A549 (cell line): ENCODE data around the gene SLC25A36. TPM values are rescaled to one million over a fixed set of nuclear protein-coding genes. Genes with fewer than 3 reads are reported as not detected.

Source experiments
- ATAC-seq, 2 experiments: fragments of 200-7000 bp in 1 of 2; fragments of >200 bp in 1 of 2; cut with Nextera tagmentation in 1 of 2; cut with Tn5 transposase in 1 of 2; 3 replicates each; pipeline versions ENCODE4 v1.8.0 to v1.9.1; 2018 to 2020; ENCODE audit warnings: mild to moderate bottlenecking in 1 of 2, moderate library complexity in 1 of 2
- CTCF ChIA-PET: fragments of 300-600 bp; sonication (Branson Sonifier 250); formaldehyde crosslinking; extraction: SDS; loops from one replicate; lab custom pipeline; 2021; ENCODE audit warnings: antibody characterized with exemption, inconsistent platforms; lab: Yijun Ruan, JAX
- POLR2A ChIA-PET: fragments of 350-600 bp; formaldehyde crosslinking; extraction: SDS; loops from one replicate; lab custom pipeline; 2021; ENCODE audit warnings: antibody characterized with exemption, inconsistent platforms; lab: Yijun Ruan, JAX
- DNase-seq, 2 experiments: peaks; one replicate each; pipeline versions ENCODE4 v3.0.0 to v3.0.0-alpha.2; 2011 to 2016; ENCODE audit warnings: low read depth in 1 of 2, low spot score in 1 of 2
- FAIRE-seq: peaks from 2 replicates; lab custom pipeline; 2011; peaks lifted over from hg19 to GRCh38; lab: Jason Lieb, UNC
- H3K27ac ChIP-seq, 2 experiments: fragments of >200 bp; sonication (Bioruptor Twin); formaldehyde crosslinking; 3 replicates each; pipeline ENCODE4 v1.5.1; 2016 to 2017
- H3K4me1 ChIP-seq: fragments of >200 bp; sonication (Bioruptor Twin); formaldehyde crosslinking; 3 replicates; pipeline ENCODE4 v1.6.1; 2016
- H3K4me2 ChIP-seq: fragments of >200 bp; sonication (Bioruptor Twin); formaldehyde crosslinking; 3 replicates; pipeline ENCODE4 v1.6.1; 2016
- H3K4me3 ChIP-seq: fragments of >200 bp; sonication (Bioruptor Twin); formaldehyde crosslinking; 3 replicates; pipeline ENCODE4 v1.5.1; 2016
- H3K9me3 ChIP-seq: fragments of >200 bp; sonication (Bioruptor Twin); formaldehyde crosslinking; 3 replicates; pipeline ENCODE4 v1.6.1; 2016
- BCL3 ChIP-seq: fragments of >200 bp; sonication (Bioruptor Twin); formaldehyde crosslinking; IDR thresholded peaks from 3 replicates; pipeline ENCODE4 v1.6.1; 2016
- CBX8 ChIP-seq: fragments of 200-600 bp; sonication (generic); IDR thresholded peaks from 2 replicates; pipeline ENCODE4 v1.6.1; 2016
- CHD4 ChIP-seq: fragments of 200-600 bp; sonication (generic); IDR thresholded peaks from 2 replicates; pipeline ENCODE4 v1.6.1; 2016; ENCODE audit warnings: antibody characterized with exemption, mild to moderate bottlenecking, borderline replicate concordance
- CTCF ChIP-seq: fragments of >200 bp; sonication (Bioruptor Twin); formaldehyde crosslinking; IDR thresholded peaks from 3 replicates; pipeline ENCODE4 v1.5.1; 2016
- EP300 ChIP-seq, 2 experiments: fragments of >200 bp; sonication (Bioruptor Twin); formaldehyde crosslinking; IDR thresholded peaks; 2 replicates in 1 of 2; 3 replicates in 1 of 2; pipeline ENCODE4 v1.6.1; 2016 to 2017
- FOXS1 ChIP-seq: fragments of 250-450 bp; sonication (Bioruptor Pico); IDR thresholded peaks from 2 replicates; pipeline ENCODE4 v1.5.0; 2020; ENCODE audit warnings: mild to moderate bottlenecking, moderate library complexity
- GATA3 ChIP-seq: IDR thresholded peaks from 2 replicates; pipeline ENCODE4 v1.6.1; 2012; ENCODE audit warnings: borderline replicate concordance
- HDAC2 ChIP-seq: fragments of 200-600 bp; sonication (generic); IDR thresholded peaks from 2 replicates; pipeline ENCODE4 v1.6.1; 2016
- HEYL ChIP-seq: fragments of 250-450 bp; sonication (Bioruptor Pico); IDR thresholded peaks from 2 replicates; pipeline ENCODE4 v1.8.0; 2021; ENCODE audit warnings: mild to moderate bottlenecking, moderate library complexity
- HMGXB4 ChIP-seq: fragments of 250-450 bp; sonication (Bioruptor Pico); IDR thresholded peaks from 2 replicates; pipeline ENCODE4 v1.5.0; 2021; ENCODE audit warnings: mild to moderate bottlenecking, moderate library complexity, borderline replicate concordance
- HOXB13 ChIP-seq: fragments of 250-450 bp; sonication (Bioruptor Pico); IDR thresholded peaks from 2 replicates; pipeline ENCODE4 v1.5.0; 2020; ENCODE audit warnings: low read depth, mild to moderate bottlenecking, moderate library complexity
- HOXB5 ChIP-seq: fragments of 250-450 bp; sonication (Bioruptor Pico); IDR thresholded peaks from 2 replicates; pipeline ENCODE4 v1.5.0; 2020; ENCODE audit warnings: mild to moderate bottlenecking, moderate library complexity
- MAFK ChIP-seq: fragments of 450-650 bp; IDR thresholded peaks from 2 replicates; pipeline ENCODE4 v1.6.1; 2014; ENCODE audit not compliant: partially characterized antibody
- MYC ChIP-seq: IDR thresholded peaks from 2 replicates; pipeline ENCODE4 v1.6.1; 2012; ENCODE audit warnings: mild to moderate bottlenecking, inconsistent platforms, low read length, improper control_type of control experiment, borderline replicate concordance
- NR3C1 ChIP-seq: fragments of >200 bp; sonication (Bioruptor Twin); formaldehyde crosslinking; IDR thresholded peaks from 3 replicates; pipeline ENCODE4 v1.6.1; 2017
- PHF8 ChIP-seq: fragments of 200-600 bp; sonication (generic); IDR thresholded peaks from 2 replicates; pipeline ENCODE4 v1.6.1; 2016; ENCODE audit warnings: low read depth, mild to moderate bottlenecking, antibody characterized with exemption, moderate library complexity, borderline replicate concordance
- POLR2AphosphoS2 ChIP-seq: conservative IDR thresholded peaks from 2 replicates; pipeline ENCODE4 v1.6.1; 2012; ENCODE audit warnings: low read length, improper control_type of control experiment, inconsistent platforms
- RAD21 ChIP-seq, 2 experiments: fragments of >200 bp in 1 of 2; sonication (Bioruptor Twin) in 1 of 2; formaldehyde crosslinking in 1 of 2; IDR thresholded peaks in 1 of 2; conservative IDR thresholded peaks in 1 of 2; 2 replicates in 1 of 2; 3 replicates in 1 of 2; pipeline ENCODE4 v1.6.1; 2012 to 2018; ENCODE audit warnings: inconsistent platforms in 1 of 2
- RARB ChIP-seq: fragments of 250-450 bp; sonication (Bioruptor Pico); IDR thresholded peaks from 2 replicates; pipeline ENCODE4 v1.8.0; 2021; ENCODE audit warnings: mild to moderate bottlenecking, moderate library complexity
- SMC3 ChIP-seq: fragments of >200 bp; sonication (Bioruptor Twin); formaldehyde crosslinking; IDR thresholded peaks from 3 replicates; pipeline ENCODE4 v1.6.1; 2018; ENCODE audit warnings: inconsistent platforms
- SREBF2 ChIP-seq: fragments of 450-650 bp; IDR thresholded peaks from 2 replicates; pipeline ENCODE4 v1.6.1; 2014; ENCODE audit warnings: mild to moderate bottlenecking, moderate library complexity
- TFCP2L1 ChIP-seq: fragments of 250-450 bp; sonication (Bioruptor Pico); IDR thresholded peaks from 2 replicates; pipeline ENCODE4 v1.5.0; 2021; ENCODE audit warnings: mild to moderate bottlenecking
- ZC3H11A ChIP-seq: fragments of 450-650 bp; IDR thresholded peaks from 2 replicates; pipeline ENCODE4 v1.6.1; 2014; ENCODE audit warnings: antibody characterized with exemption, mild to moderate bottlenecking
- ZNF302 ChIP-seq: fragments of 250-450 bp; sonication (Bioruptor Pico); IDR thresholded peaks from 2 replicates; pipeline ENCODE4 v1.9.0; 2021; ENCODE audit warnings: inconsistent platforms, mild to moderate bottlenecking, moderate library complexity
- ZSCAN20 ChIP-seq: fragments of 250-450 bp; sonication (Bioruptor Pico); IDR thresholded peaks from 2 replicates; pipeline ENCODE4 v1.8.0; 2022; ENCODE audit warnings: mild to moderate bottlenecking, moderate library complexity
- WGBS: methylation state at CpG from one replicate; pipeline ENCODE4 v1.1.6; 2017; ENCODE audit errors: missing lambda C conversion rate; 5-methylcytosine and 5-hydroxymethylcytosine counted together
- polyA plus RNA-seq, 4 experiments: library from polyadenylated mRNA; depleted of rRNA in 3 of 4; stranded (reverse); fragments of >200 nt; fragmentation: RNase III in 1 of 4; extraction: RNeasy Plus Mini Kit Qiagen cat#74134 plus additional on column Dnase treatment in 1 of 4; gene quantifications; 2 replicates in 3 of 4; 3 replicates in 1 of 4; pipeline ENCODE4 v1.2.3, GENCODE V29; 2011 to 2017
- TF ChIP-seq, protein P1 (sequence below): IDR thresholded peaks from 2 replicates; pipeline ENCODE4 v1.6.1; 2012

SLC25A36 gene
- polyA plus RNA-seq, 2 of the 4 experiments (the other 2 are of a cell fraction): 18.2 to 75.0 TPM

DNA sequence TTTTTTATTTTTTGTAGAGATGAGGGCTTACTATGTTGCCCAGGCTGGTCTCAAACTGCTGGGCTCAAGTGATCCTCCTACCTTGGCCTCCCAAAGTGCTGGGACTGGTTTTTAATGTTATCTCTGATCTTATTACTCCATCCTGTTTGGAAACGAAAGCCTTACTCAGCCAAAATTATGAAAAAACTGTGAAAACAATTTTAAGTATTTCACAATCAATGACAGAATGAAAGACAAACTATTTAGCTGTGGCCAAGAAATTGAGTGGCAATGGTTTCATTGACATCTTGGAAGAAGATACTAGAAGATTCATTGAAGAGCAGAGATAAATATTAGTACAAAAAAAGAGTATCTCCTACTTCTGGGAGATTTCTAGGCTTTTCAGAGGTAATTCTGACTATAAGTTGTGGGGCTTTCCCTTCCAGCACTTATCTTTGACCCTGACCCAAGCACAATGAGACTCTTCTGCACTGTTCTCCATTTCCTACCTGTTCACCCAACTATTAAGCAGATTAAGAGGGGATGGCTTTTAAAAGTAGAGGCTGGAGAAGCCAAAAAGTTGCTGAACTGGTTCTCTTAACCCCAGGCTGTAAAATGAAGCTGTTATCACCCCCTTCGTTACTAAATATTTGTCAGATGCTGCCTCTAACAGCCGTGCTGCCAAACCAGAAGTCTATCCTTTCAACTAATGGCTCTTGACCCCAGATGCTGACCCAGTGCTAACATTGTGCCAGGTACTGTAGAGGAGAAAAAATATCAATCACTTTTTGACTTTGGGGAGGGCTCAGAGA is 14.2 kb upstream of the SLC25A36 start:
- Histone ChIP-seq H3K27ac (no peak overlapping the region), H3K4me2 (no peak overlapping the region), H3K4me1 (no peaks in the 10 kb centered on the region)
- 0% methylated on average over 3 of the region's 3 CpGs for WGBS
- no peak for TF ChIP-seq RARB (CRISPR knock-in tag)
- no peak for TF ChIP-seq CBX8
- TF ChIP-seq HEYL (CRISPR knock-in tag): no peak
- TF ChIP-seq GATA3: no peak
- no peak for TF ChIP-seq CTCF
- no peak for TF ChIP-seq BCL3
- no peak for TF ChIP-seq NR3C1
- no peak for TF ChIP-seq SREBF2
- no peak for TF ChIP-seq TFCP2L1 (CRISPR knock-in tag)
- no peak for TF ChIP-seq HOXB5 (CRISPR knock-in tag)
- no peak for TF ChIP-seq HMGXB4 (CRISPR knock-in tag)
- TF ChIP-seq ZSCAN20 (CRISPR knock-in tag): no peak
- TF ChIP-seq, all 56 proteins: peak for 0
- ChIA-PET POLR2A (no interaction called here), CTCF (no interaction called here)
- DNase-seq (no peak), ATAC-seq (no peak), FAIRE-seq (no peak)
- H3K9me3 ChIP-seq: no peaks in the 10 kb centered on the region
- H3K4me3 ChIP-seq: no peak overlapping the region

DNA sequence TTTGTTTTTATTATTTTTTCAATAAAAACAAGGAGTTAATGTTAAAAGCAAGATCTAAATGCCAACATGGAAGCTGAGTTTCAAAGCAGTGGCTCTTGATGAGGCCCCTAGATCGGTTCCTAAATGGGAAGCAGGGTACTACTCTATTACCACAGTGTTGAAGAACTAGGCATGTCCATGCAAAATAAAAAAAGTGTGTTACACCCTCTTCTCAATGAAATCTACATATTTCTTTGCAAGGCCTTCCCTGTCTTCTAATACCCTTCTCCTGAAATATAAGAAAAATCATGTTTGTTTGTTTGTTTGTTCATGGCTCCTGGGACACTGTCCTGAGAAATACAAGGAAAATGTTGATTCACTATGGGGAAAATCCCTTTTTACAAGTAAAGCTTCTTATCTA is 12.2 kb upstream of the SLC25A36 start:
- DNase-seq (no peak), ATAC-seq (no peak), FAIRE-seq (no peak)
- ChIA-PET POLR2A (interaction anchor here (0.6 kb wide), 1 partner anchor 13 kb away, joined by 3 read pairs; no protein-coding TSS in a partner anchor), CTCF (interaction anchor here (1.3 to 1.5 kb wide), 2 partner anchors 9 to 262 kb away, joined by 3 read pairs; no protein-coding TSS in a partner anchor)
- H3K4me3 ChIP-seq: no peak overlapping the region
- WGBS: 10% methylated on average over 1 of the region's 1 CpG
- TF ChIP-seq HDAC2: no peak
- H3K4me2 ChIP-seq: no peak overlapping the region
- no peaks in the 10 kb centered on the region for H3K4me1 ChIP-seq
- H3K9me3 ChIP-seq: no peaks in the 10 kb centered on the region; the same call in 2 of the 3 replicates
- no peak overlapping the region for H3K27ac ChIP-seq

GRCh38 chr3:140931016-140931454 is 10.6 kb upstream of the SLC25A36 start:
- FAIRE-seq (no peak), ATAC-seq (no peak), DNase-seq (no peak)
- H3K4me2 ChIP-seq: no peak overlapping the region
- ChIA-PET CTCF (no interaction called here), POLR2A (no interaction called here)
- H3K9me3 ChIP-seq: no peaks in the 10 kb centered on the region; the same call in 2 of the 3 replicates
- no peak overlapping the region for H3K27ac ChIP-seq
- H3K4me1 ChIP-seq: no peaks in the 10 kb centered on the region
- H3K4me3 ChIP-seq: no peak overlapping the region
- no peak for TF ChIP-seq EP300 (IDR thresholded peaks at IDR 0.05)
- no peak for TF ChIP-seq MYC
- no peak for TF ChIP-seq SMC3
- no peak for TF ChIP-seq GATA3
- TF ChIP-seq, protein P1, sequence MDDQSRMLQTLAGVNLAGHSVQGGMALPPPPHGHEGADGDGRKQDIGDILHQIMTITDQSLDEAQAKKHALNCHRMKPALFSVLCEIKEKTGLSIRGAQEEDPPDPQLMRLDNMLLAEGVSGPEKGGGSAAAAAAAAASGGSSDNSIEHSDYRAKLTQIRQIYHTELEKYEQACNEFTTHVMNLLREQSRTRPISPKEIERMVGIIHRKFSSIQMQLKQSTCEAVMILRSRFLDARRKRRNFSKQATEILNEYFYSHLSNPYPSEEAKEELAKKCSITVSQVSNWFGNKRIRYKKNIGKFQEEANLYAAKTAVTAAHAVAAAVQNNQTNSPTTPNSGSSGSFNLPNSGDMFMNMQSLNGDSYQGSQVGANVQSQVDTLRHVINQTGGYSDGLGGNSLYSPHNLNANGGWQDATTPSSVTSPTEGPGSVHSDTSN: no peak
- TF ChIP-seq FOXS1: no peak
- TF ChIP-seq ZNF302 (CRISPR knock-in tag): no peak
- TF ChIP-seq ZC3H11A: no peak
- no peak for TF ChIP-seq POLR2AphosphoS2
- no peak for TF ChIP-seq CHD4
- no peak for TF ChIP-seq ZSCAN20 (CRISPR knock-in tag)
- TF ChIP-seq NR3C1: no peak
- TF ChIP-seq HOXB5 (CRISPR knock-in tag): no peak
- TF ChIP-seq RAD21 (conservative IDR thresholded peaks at IDR 0.05 in 1 of 2, IDR thresholded peaks at IDR 0.05 in 1 of 2): no peak
- no peak for TF ChIP-seq HOXB13 (CRISPR knock-in tag)
- TF ChIP-seq PHF8: no peak
- no peak for TF ChIP-seq HEYL (CRISPR knock-in tag)
- no peak for TF ChIP-seq CBX8
- no peak for TF ChIP-seq MAFK
- WGBS: 19% methylated on average over 12 of the region's 12 CpGs
